DND-41 (cell line): Measurements from ENCODE around the gene LYRM1.

Source experiments
- EZH2 ChIP-seq: IDR thresholded peaks from 3 replicates; pipeline ENCODE4 v1.6.1; 2012; ENCODE audit warnings: borderline replicate concordance, low read depth, mild to moderate bottlenecking, moderate library complexity, low read length, inconsistent platforms; ENCODE audit not compliant: severe bottlenecking
- TF ChIP-seq, protein P1 (sequence below): IDR thresholded peaks from 2 replicates; pipeline ENCODE4 v1.5.1; 2012; ENCODE audit warnings: borderline replicate concordance, low read length, moderate library complexity, mild to moderate bottlenecking; ENCODE audit not compliant: poor library complexity, severe bottlenecking; ENCODE audit errors: extremely low read depth

DNA sequence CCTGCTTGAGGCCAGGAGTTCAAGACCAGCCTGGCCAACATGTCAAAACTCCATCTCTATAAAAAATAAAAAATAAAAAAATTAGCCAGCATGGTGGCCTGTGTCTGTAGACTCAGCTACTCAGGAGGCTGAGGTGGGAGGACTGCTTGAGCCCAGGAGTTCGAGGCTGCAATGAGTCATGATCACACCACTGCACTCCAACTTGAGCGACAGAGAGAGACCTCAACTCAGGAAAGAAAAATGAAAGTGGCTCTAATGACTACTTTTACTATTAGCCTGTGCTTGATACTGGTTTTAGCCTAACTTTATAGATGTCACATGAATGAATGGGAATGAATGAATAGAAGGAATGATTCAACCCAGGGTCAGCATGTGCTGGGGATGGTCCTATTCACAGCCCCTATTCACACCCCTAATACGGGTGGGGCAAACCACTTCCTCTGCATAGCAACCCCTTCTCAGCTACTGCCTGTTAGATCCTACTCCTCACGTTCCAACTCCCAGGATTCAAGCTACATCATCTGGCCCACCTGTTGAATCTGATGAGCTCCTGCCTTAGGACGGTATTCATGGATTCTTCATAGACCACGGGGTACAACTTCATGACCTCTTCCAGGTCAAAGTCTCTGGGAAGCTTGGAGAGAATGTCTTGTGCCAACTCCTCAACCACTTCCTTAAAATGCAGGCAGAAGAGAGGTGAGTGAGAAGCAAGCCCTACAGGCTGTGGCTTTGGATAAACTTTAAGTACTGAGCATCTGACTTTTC lies 40.5 kb downstream of the LYRM1 start:
- TF ChIP-seq, protein P1, sequence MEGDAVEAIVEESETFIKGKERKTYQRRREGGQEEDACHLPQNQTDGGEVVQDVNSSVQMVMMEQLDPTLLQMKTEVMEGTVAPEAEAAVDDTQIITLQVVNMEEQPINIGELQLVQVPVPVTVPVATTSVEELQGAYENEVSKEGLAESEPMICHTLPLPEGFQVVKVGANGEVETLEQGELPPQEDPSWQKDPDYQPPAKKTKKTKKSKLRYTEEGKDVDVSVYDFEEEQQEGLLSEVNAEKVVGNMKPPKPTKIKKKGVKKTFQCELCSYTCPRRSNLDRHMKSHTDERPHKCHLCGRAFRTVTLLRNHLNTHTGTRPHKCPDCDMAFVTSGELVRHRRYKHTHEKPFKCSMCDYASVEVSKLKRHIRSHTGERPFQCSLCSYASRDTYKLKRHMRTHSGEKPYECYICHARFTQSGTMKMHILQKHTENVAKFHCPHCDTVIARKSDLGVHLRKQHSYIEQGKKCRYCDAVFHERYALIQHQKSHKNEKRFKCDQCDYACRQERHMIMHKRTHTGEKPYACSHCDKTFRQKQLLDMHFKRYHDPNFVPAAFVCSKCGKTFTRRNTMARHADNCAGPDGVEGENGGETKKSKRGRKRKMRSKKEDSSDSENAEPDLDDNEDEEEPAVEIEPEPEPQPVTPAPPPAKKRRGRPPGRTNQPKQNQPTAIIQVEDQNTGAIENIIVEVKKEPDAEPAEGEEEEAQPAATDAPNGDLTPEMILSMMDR: no peak
- no peak for TF ChIP-seq EZH2
